SJSA1 (cell line): ENCODE measurements around the gene SETD7. TPM values are rescaled to one million over a fixed set of nuclear protein-coding genes. Genes with fewer than 3 reads are reported as not detected.

Experiments used
- DNase-seq, 2 experiments: peaks; one replicate each; pipeline ENCODE4 v3.0.0-alpha.2; 2015 to 2020; ENCODE audit warnings: low spot score in 2 of 2, low read depth in 1 of 2
- H3K27ac ChIP-seq: fragments of 250-450 bp; sonication (Bioruptor Pico); 2 replicates; pipeline ENCODE4 v1.5.1; 2020; ENCODE audit warnings: mild to moderate bottlenecking, moderate library complexity
- H3K27me3 ChIP-seq: fragments of 250-450 bp; sonication (Bioruptor Pico); replicated peaks from 2 replicates; pipeline ENCODE4 v1.5.1; 2020; ENCODE audit warnings: mild to moderate bottlenecking, moderate library complexity
- H3K36me3 ChIP-seq: fragments of 250-450 bp; sonication (Bioruptor Pico); 2 replicates; pipeline ENCODE4 v1.5.1; 2020; ENCODE audit warnings: mild to moderate bottlenecking
- H3K4me1 ChIP-seq: fragments of 250-450 bp; sonication (Bioruptor Pico); replicated peaks from 2 replicates; pipeline ENCODE4 v1.6.1; 2021; ENCODE audit warnings: mild to moderate bottlenecking
- H3K4me3 ChIP-seq: fragments of 250-450 bp; sonication (Bioruptor Pico); 2 replicates; pipeline ENCODE4 v1.5.1; 2020; ENCODE audit warnings: mild to moderate bottlenecking
- H3K9me3 ChIP-seq: fragments of 250-450 bp; sonication (Bioruptor Pico); replicated peaks from 2 replicates; pipeline ENCODE4 v1.5.1; 2020; ENCODE audit warnings: mild to moderate bottlenecking
- total RNA-seq: library from RNA; depleted of rRNA; stranded (reverse); fragments of >200 nt; shearing (Covaris generic); gene quantifications from 2 replicates; pipeline ENCODE4 v1.2.3, GENCODE V29; 2014

SETD7 gene
- total RNA-seq, 1 experiment from 2014 or later, result 22.9 TPM

- no peaks in the 10 kb centered on the region for H3K27me3 ChIP-seq
- no peak overlapping the region for H3K27ac ChIP-seq
- H3K4me3 ChIP-seq, result no peak overlapping the region
- no peaks in the 10 kb centered on the region for H3K9me3 ChIP-seq
- H3K36me3 ChIP-seq, result peaks cover 7% of the 10 kb centered on the region
- no peak for DNase-seq
- H3K4me1 ChIP-seq, result no peaks in the 10 kb centered on the region
These were observed 49.2 kb downstream of the SETD7 start for GRCh38 chr4:139506774-139507173.

DNA sequence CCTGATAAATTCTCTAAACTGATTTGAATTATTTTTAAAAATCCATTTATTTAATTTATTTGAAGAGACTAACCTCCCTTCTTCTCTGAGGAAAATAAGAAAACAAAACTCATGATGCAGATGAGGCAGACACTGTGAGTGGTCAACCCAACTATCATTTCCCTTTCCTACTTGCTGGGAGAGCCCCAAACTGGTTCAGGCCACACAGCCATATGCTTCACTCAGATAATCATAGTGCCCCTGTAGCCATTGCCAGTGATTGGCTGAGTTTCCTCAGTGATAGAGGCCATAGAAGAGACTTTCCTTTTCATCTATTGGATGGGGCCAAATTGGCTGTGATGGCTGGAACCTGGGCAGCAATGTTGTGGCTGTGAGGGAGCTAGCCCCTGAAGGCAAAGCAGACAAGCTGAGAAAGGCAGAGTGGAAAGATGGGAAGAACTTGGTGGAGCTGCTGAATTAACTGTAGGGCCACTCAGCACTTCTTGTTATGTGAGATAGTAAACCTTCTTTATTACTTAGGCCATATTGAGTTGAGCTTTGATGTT lies 52.3 kb downstream of the SETD7 start:
- peaks cover 4% of the 10 kb centered on the region; the same call in 1 of the 2 replicates for H3K36me3 ChIP-seq
- H3K4me1 ChIP-seq, result no peaks in the 10 kb centered on the region
- no peak overlapping the region for H3K4me3 ChIP-seq
- no peaks in the 10 kb centered on the region for H3K27me3 ChIP-seq
- no peak for DNase-seq
- H3K9me3 ChIP-seq, result no peaks in the 10 kb centered on the region
- H3K27ac ChIP-seq, result no peak overlapping the region

- no peaks in the 10 kb centered on the region for H3K27me3 ChIP-seq
- H3K36me3 ChIP-seq, result peaks cover 4% of the 10 kb centered on the region; the same call in 1 of the 2 replicates
- H3K9me3 ChIP-seq, result no peaks in the 10 kb centered on the region
- H3K4me1 ChIP-seq, result no peaks in the 10 kb centered on the region
- no peak overlapping the region for H3K27ac ChIP-seq
- no peak for DNase-seq
- H3K4me3 ChIP-seq, result no peak overlapping the region
These were observed 53.8 kb downstream of the SETD7 start for GRCh38 chr4:139501927-139502899.

GRCh38 chr4:139501527-139501926 lies 54.5 kb downstream of the SETD7 start:
- no peaks in the 10 kb centered on the region for H3K27me3 ChIP-seq
- no peak overlapping the region for H3K4me3 ChIP-seq
- H3K9me3 ChIP-seq, result no peaks in the 10 kb centered on the region
- H3K4me1 ChIP-seq, result no peaks in the 10 kb centered on the region
- no peak for DNase-seq
- peaks cover 4% of the 10 kb centered on the region; the same call in 1 of the 2 replicates for H3K36me3 ChIP-seq
- H3K27ac ChIP-seq, result no peak overlapping the region

- H3K27ac ChIP-seq, result no peak overlapping the region
- no peaks in the 10 kb centered on the region for H3K9me3 ChIP-seq
- H3K4me3 ChIP-seq, result no peak overlapping the region
- H3K36me3 ChIP-seq, result 0 out of 2 replicates have a peak, but pooled peaks cover 4% of the 10 kb centered on the region
- no peak for DNase-seq
- H3K4me1 ChIP-seq, result no peaks in the 10 kb centered on the region
- H3K27me3 ChIP-seq, result no peaks in the 10 kb centered on the region
These were observed 54.9 kb downstream of the SETD7 start for GRCh38 chr4:139501117-139501516.

DNA sequence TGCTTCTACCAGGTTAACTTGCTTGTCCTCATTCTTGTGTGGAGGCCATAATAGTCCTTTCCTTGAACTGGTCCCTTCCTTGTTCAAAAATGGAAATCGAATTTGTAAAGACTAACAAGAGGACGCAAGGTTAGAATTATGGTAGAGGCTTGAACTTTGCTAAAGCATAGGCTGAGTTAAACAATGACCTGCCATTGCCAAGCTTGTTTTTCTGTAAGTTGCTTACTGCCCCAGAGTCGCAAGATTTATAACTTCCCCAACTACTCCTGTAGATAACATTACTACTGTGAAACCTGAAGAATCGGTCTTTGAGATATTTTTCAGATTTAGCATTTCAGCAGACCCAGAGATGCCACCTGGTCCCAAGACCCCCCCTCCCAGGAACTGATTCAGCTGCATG lies 56.8 kb downstream of the SETD7 start:
- Histone ChIP-seq H3K4me3 (no peak overlapping the region), H3K27ac (no peak overlapping the region), H3K36me3 (no peaks in the 10 kb centered on the region), H3K27me3 (no peaks in the 10 kb centered on the region), H3K9me3 (no peaks in the 10 kb centered on the region), H3K4me1 (no peaks in the 10 kb centered on the region)
- DNase-seq, result no peak

DNA sequence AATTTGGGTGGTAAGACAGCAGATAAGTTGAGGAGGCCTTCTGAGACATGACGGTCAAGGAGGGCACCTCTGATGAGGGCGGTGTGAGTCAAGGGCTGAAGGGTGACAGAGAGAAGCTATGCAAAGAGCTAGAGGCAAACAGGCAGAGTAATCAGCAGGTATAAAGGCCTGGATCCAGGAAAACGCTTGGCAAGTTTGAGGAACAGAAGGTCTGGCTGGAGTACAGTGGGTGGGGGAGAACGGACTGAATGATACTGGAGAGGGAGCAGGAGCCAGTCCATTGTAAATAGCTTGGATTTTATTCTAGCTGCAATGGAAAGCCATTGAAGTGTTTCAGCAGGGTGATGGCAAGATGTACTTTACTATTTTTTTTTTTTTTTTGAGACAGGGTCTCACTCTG lies 62.8 kb downstream of the SETD7 start:
- no peak overlapping the region for H3K4me3 ChIP-seq
- no peaks in the 10 kb centered on the region for H3K27me3 ChIP-seq
- no peaks in the 10 kb centered on the region for H3K9me3 ChIP-seq
- no peaks in the 10 kb centered on the region for H3K36me3 ChIP-seq
- H3K27ac ChIP-seq, result no peak overlapping the region
- peak in 1 of 2 experiments; percentile 35 for DNase-seq
- H3K4me1 ChIP-seq, result no peaks in the 10 kb centered on the region

GRCh38 chr4:139492429-139492828 lies 63.6 kb downstream of the SETD7 start:
- H3K27me3 ChIP-seq, result no peaks in the 10 kb centered on the region
- no peaks in the 10 kb centered on the region for H3K9me3 ChIP-seq
- DNase-seq, result no peak
- no peaks in the 10 kb centered on the region for H3K4me1 ChIP-seq
- H3K4me3 ChIP-seq, result no peak overlapping the region
- no peak overlapping the region for H3K27ac ChIP-seq
- no peaks in the 10 kb centered on the region for H3K36me3 ChIP-seq

DNA sequence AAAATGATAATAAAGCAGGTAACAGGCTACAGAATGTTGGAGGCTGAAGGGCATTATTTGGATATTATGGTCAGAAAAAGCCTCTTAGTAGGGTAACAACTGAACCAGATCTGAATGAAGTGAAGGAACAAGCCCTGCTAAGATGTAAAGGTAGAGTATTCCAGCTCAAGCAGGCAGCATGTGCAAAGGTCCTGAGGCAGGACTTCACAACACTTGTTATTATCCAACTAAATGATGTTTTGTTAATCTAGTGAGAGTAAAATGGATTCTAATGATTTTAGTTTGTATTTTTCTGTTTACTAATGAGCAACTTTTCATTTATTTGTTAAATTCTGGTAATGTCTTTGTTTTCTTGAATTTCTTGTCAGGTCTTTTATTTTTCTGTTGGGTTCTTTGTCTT lies 66.4 kb downstream of the SETD7 start:
- H3K27me3 ChIP-seq, result no peaks in the 10 kb centered on the region
- H3K27ac ChIP-seq, result no peak overlapping the region
- no peaks in the 10 kb centered on the region for H3K9me3 ChIP-seq
- no peaks in the 10 kb centered on the region for H3K36me3 ChIP-seq
- no peaks in the 10 kb centered on the region for H3K4me1 ChIP-seq
- no peak overlapping the region for H3K4me3 ChIP-seq
- DNase-seq, result no peak

- Histone ChIP-seq H3K36me3 (no peaks in the 10 kb centered on the region), H3K4me3 (no peak overlapping the region), H3K4me1 (no peaks in the 10 kb centered on the region), H3K27me3 (no peaks in the 10 kb centered on the region), H3K9me3 (no peaks in the 10 kb centered on the region), H3K27ac (no peak overlapping the region)
- DNase-seq, result no peak
These were observed 67.6 kb downstream of the SETD7 start for GRCh38 chr4:139488442-139488841.

DNA sequence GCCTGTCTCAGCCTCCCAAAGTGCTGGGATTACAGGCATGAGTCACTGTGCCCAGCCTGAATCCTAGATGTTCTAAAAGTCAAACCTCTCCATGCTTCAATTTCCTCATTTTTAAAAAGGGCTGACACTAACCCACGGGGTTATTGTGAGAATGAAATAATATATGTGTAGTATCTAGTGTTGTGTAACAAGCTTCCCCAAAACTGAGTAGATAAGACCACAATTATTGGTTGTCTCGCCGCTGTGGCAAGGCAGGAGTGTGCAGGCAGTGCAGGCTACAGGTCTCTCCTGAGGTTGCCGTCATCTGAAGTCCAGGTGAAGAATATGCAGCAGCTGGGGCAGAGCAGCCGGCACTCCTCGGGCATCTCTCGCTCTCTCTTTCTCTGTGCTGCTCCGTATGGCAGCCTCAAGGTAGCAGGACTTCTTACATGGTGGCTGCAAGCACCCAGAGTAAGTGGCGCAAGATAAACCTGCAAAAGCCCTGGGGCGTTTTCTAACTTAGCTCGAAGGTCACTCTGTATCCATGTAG lies 71.2 kb downstream of the SETD7 start:
- no peaks in the 10 kb centered on the region for H3K36me3 ChIP-seq
- H3K27me3 ChIP-seq, result no peaks in the 10 kb centered on the region
- no peaks in the 10 kb centered on the region for H3K9me3 ChIP-seq
- no peaks in the 10 kb centered on the region for H3K4me1 ChIP-seq
- no peak overlapping the region for H3K27ac ChIP-seq
- no peak for DNase-seq
- no peak overlapping the region for H3K4me3 ChIP-seq

DNA sequence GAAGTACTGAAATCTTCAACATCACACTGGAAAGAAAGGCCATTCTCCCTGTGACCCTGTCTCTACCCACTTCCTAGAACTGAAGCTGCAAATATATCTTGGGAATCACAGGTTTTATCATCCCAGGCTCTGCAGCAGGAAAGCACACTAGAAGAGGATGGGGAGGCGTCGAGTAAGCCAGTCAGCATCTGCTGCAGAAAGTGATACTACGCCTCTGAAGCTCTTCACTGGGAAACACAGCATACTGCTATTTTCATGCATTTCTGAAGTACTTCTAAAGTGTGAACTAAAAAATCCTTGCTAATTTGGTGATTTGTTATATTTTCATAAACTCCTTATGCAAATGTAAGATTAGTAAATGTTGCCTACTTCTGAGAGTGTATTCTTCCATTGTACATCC lies 73.0 kb downstream of the SETD7 start:
- no peaks in the 10 kb centered on the region for H3K4me1 ChIP-seq
- no peaks in the 10 kb centered on the region for H3K9me3 ChIP-seq
- H3K36me3 ChIP-seq, result no peaks in the 10 kb centered on the region
- DNase-seq, result no peak
- H3K27ac ChIP-seq, result no peak overlapping the region
- no peak overlapping the region for H3K4me3 ChIP-seq
- H3K27me3 ChIP-seq, result no peaks in the 10 kb centered on the region

DNA sequence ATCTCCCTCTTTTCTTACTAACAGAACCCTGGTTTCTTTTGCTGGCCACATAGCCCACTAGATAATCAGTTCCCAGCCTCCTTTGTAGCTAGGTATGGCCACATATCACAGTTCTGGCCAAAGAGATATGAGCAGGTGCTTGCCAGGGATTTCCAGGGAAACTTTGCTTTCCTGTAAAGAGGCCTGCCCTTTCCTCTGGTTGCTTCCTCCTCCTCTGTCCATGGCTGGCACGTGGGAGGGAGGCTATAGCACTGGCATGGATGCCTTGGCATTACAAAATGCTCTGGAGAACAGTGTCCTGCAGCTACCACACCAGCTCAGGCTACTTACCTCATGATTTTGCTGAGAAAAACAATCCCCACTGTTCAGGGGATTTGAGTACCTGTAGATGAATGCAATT lies 74.6 kb downstream of the SETD7 start:
- DNase-seq, result no peak
- H3K36me3 ChIP-seq, result no peaks in the 10 kb centered on the region
- no peaks in the 10 kb centered on the region for H3K9me3 ChIP-seq
- no peak overlapping the region for H3K4me3 ChIP-seq
- H3K4me1 ChIP-seq, result no peaks in the 10 kb centered on the region
- no peak overlapping the region for H3K27ac ChIP-seq
- H3K27me3 ChIP-seq, result no peaks in the 10 kb centered on the region; the same call in 1 of the 2 replicates

GRCh38 chr4:139476363-139476762 lies 79.7 kb downstream of the SETD7 start:
- H3K36me3 ChIP-seq, result peaks cover 10% of the 10 kb centered on the region; the same call in 1 of the 2 replicates
- no peaks in the 10 kb centered on the region; the same call in 1 of the 2 replicates for H3K27me3 ChIP-seq
- no peak overlapping the region for H3K4me3 ChIP-seq
- no peaks in the 10 kb centered on the region for H3K9me3 ChIP-seq
- no peak for DNase-seq
- H3K4me1 ChIP-seq, result no peaks in the 10 kb centered on the region
- no peak overlapping the region for H3K27ac ChIP-seq
